Measurements from ENCODE around the gene GPSM1.

Gene GPSM1

DNA sequence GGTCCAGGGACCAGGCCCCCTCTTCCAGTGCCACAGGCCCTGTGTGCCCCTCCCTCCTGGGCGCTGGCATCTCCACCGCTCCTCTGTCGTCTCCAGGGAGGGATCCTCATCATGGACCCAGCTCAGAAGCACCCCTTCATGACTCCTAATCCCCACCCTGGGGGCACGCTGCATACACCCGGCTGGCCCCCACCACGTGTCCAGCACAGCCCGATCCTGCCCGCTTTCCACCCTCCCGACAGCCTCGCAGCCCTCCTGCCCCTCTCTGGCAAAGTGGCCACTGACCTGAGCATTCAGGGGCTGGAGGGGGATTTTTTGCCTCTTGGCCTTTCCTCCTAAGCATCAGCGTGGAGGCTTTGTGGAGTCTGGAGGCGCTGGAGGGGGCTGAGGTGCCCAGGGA lies 24.8 kb upstream of the GPSM1 start:
- H3K4me3 ChIP-seq (ENCODE audit: low read depth, low read length): no peak overlapping the region
- no peak for DNase-seq (ENCODE audit: low read depth)

GRCh38 chr9:136303066-136303824 lies 24.1 kb upstream of the GPSM1 start:
- no peak overlapping the region for H3K4me3 ChIP-seq (ENCODE audit: low read depth, low read length)
- no peak for DNase-seq (ENCODE audit: low read depth)

- DNase-seq (ENCODE audit: low read depth): no peak
- H3K4me3 ChIP-seq (ENCODE audit: low read depth, low read length): no peak within 1 kb of the TSS
Observed at GRCh38 chr9:136303825-136304416, 23.4 kb upstream of the GPSM1 start, which contains the start of gene CCDC187. Gene CCDC187 (minus strand): TSS chr9:136304094. CDS start chr9:136303830, 264 bp downstream.

GRCh38 chr9:136304456-136304855 lies 22.9 kb upstream of the GPSM1 start:
- no peak for DNase-seq (ENCODE audit: low read depth)

DNA sequence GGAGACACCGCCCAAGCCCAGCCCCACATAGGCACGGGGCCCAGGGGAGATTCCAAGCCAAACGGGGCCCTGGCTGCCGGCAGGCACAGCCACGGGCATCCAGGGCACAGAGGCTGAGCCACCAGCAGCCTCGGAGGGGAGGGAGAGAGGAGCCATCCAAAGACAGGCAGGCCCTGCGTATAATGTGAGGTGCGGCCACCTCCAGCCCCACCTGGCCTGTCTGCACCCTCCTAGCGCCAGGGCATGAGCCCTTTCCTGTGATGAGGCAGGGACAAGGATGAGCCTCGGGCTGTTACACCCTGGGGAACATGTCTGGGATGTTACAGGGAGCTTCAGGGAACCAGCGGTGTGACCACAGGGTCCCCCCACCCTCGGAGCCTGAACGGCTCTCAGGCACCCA lies 22.4 kb upstream of the GPSM1 start:
- no peak for DNase-seq (ENCODE audit: low read depth)
- no peak overlapping the region for H3K4me3 ChIP-seq (ENCODE audit: low read depth, low read length)

More at GRCh38 chr9:136304456-136304855, 22.9 kb upstream of the GPSM1 start:
- no peak overlapping the region for H3K4me3 ChIP-seq (ENCODE audit: low read depth, low read length)

DNA sequence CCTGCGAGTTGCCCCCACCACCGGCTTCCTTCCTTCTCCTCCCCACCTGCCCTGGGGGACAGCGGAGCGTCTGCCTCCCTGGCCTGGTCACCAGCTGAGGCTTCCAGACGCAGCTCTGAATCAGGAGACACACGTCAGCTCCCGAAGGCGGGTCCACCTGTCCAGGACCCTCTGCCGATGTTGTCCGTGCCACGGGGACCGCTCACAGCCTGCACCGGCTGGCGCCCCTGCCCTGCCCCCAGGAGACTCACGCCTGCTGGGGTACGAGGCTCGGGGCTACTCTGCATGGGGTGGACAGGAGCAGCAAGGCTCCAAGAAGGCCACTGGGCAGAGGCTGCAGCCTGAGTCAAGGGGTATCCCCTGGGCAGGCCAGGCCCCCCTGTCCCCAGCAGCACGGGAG lies 21.5 kb upstream of the GPSM1 start:
- H3K4me3 ChIP-seq (ENCODE audit: low read depth, low read length): no peak overlapping the region
- no peak for DNase-seq (ENCODE audit: low read depth)

GRCh38 chr9:136306211-136307208 lies 20.8 kb upstream of the GPSM1 start:
- DNase-seq (ENCODE audit: low read depth): no peak
- no peak overlapping the region for H3K4me3 ChIP-seq (ENCODE audit: low read depth, low read length)

DNA sequence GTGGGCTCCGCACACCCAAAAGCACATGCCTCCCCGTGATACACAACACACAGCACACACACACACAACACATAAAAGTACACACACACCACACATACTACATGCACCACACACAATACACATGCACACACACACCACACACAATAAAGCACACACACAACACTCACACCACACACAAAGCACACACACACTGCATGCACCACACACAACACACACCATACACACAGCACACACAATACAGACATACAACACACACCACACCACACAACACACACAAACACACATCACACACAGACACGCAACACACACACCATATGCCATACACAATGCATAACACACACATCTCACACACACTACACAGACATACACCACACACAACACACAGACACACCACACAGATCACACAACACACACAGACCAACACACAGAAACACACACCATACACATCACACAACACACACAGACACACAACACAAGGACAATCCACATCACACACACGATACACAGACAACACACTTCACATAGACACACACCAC lies 20.1 kb upstream of the GPSM1 start:
- no peak for DNase-seq (ENCODE audit: low read depth)
- H3K4me3 ChIP-seq (ENCODE audit: low read depth, low read length): no peak overlapping the region

- DNase-seq (ENCODE audit: low read depth): no peak
- no peak overlapping the region for H3K4me3 ChIP-seq (ENCODE audit: low read depth, low read length)
Observed at GRCh38 chr9:136308006-136308701, 19.2 kb upstream of the GPSM1 start.

GRCh38 chr9:136308702-136309053 lies 18.7 kb upstream of the GPSM1 start:
- no peak for DNase-seq (ENCODE audit: low read depth)
- H3K4me3 ChIP-seq (ENCODE audit: low read depth, low read length): no peak overlapping the region

DNA sequence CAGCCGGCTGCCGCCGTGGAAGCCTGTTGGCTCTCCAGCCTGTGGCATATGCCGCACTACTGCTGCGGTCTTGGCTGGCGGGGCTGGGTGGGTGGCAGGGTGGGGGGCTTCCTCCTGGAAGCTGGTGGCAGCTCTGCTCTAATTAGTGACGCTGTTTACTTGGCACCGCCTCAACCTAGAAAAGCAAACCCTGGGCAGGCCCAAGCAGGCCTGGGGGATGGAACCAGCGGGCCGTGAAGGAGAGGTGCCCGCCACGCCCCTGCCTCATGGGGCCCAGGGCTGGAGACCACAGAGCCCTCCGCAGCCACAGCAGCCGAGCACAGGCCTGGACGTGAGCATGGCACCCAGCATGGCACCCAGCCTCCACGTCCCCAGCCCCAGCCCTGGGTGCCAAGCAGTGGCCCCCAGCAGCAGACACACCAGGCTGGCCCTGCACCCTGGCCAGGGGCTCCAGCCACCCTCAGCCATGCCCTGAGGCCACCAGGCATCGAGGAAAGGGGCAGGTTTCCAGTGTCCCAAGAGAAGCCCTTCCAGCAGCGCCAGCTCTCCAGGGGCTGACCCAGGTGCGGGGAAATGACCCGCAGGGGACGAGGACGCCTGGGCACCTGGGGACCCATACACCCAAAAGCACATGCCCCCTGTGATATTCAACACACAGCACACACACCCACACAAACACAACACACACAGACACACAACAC lies 18.1 kb upstream of the GPSM1 start:
- no peak overlapping the region for H3K4me3 ChIP-seq (ENCODE audit: low read depth, low read length)
- DNase-seq (ENCODE audit: low read depth): no peak

DNA sequence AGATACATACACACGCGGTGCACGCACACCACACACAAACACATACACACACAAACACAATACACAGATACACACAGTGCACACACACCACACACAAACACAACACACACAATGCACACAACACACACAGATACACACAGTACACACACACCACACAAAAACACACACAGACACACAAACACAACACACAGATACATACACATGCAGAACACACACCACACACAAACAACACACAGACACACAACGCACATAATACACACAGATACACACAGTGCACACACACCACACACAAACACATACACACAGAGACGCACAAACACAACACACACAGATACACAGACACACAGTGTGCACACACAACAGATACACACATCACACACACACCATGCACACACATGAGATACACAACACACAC lies 17.5 kb upstream of the GPSM1 start:
- no peak for DNase-seq (ENCODE audit: low read depth)
- H3K4me3 ChIP-seq (ENCODE audit: low read depth, low read length): no peak overlapping the region

DNA sequence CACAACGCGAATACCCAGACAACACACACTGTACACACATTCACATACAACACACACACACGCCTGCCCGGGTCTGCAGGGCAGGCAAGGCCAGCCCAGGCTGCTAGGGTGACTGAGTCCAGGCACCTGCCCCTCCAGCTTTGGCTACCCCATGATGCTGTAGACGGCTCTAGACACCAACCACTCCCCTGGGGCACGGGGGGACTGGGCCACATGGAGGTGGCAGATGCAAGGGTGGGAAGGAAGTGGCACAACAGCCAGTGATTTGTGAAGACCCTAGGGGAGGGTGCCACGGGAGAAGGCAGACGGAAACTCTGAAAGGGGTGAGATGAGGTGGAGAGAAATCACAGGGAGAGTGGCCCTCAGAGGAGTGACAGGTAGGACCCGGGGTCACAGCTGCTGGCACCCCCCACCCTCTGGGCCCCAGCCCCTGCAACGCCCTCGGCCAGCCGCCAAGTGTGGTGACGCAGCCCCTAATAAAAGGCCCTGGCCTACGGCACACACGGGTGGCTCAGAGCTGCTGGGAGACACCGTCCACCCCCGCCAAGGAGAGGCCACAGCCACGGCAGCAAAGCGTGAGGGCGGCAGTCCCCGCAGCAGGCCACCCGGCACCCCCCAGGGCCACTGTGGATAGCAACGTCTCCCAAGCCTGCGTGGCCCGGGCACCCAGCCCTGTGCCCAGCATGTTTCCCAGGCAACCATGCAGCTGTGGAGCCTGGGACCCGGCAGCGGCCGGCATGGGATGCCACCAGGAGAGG lies 16.9 kb upstream of the GPSM1 start:
- H3K4me3 ChIP-seq (ENCODE audit: low read depth, low read length): no peak overlapping the region
- DNase-seq (ENCODE audit: low read depth): no peak

- no peak for DNase-seq (ENCODE audit: low read depth)
- no peak overlapping the region for H3K4me3 ChIP-seq (ENCODE audit: low read depth, low read length)
Observed at GRCh38 chr9:136311051-136312008, 16.0 kb upstream of the GPSM1 start.

DNA sequence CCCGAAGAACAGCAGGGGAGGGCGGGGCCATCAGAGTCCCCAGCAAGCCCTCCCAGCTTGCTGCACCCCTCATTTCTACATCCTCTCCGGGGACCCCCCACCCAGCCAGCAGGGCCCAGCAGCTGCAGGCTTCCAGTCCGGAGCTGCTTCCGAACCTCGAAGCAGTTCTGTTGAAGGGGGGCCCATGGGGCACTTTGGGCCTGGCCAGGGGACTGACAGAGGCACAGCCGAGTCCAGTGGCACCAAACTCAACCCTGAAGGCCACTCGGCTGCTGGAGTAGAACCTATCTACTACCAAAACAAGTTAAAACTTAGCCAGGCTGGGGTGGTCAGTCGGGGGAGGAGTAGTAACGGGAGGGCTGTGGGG lies 15.3 kb upstream of the GPSM1 start:
- DNase-seq (ENCODE audit: low read depth): no peak
- no peak overlapping the region for H3K4me3 ChIP-seq (ENCODE audit: low read depth, low read length)

GRCh38 chr9:136312436-136312835 lies 14.9 kb upstream of the GPSM1 start:
- DNase-seq (ENCODE audit: low read depth): no peak
- H3K4me3 ChIP-seq (ENCODE audit: low read depth, low read length): no peak overlapping the region

Measured in skeletal muscle cell (primary cell).